HG02870 (cell line): ENCODE results near the gene MYOM1.
"Not testable (repeated sequence)": the region's sequence is repeated elsewhere in the genome, so short reads cannot be mapped to it uniquely, and the experiment has no call there.

Experiments
- ATAC-seq: cut with Tn5 transposase; IDR thresholded peaks from one replicate; pipeline ENCODE4 v1.9.1; 2021; ENCODE audit warnings: mild to moderate bottlenecking, moderate library complexity; ENCODE audit not compliant: unreplicated experiment

MYOM1 gene

GRCh38 chr18:3221496-3221895 lies 1.7 kb upstream of the MYOM1 start:
- ATAC-seq = no peak

GRCh38 chr18:3220868-3221267 lies 1.1 kb upstream of the MYOM1 start:
- ATAC-seq = not testable (repeated sequence)

- ATAC-seq = no peak
These were observed 532 bp downstream of the MYOM1 start for GRCh38 chr18:3219241-3219630.

GRCh38 chr18:3218819-3219218 lies 949 bp downstream of the MYOM1 start:
- ATAC-seq = no peak

GRCh38 chr18:3217948-3218647 lies 1.7 kb downstream of the MYOM1 start:
- ATAC-seq = no peak

GRCh38 chr18:3216987-3217386 lies 2.8 kb downstream of the MYOM1 start:
- no peak for ATAC-seq

- ATAC-seq = no peak
These were observed 4.7 kb downstream of the MYOM1 start for GRCh38 chr18:3214855-3215637.

GRCh38 chr18:3213300-3214059 lies 6.3 kb downstream of the MYOM1 start:
- ATAC-seq = no peak

- no peak for ATAC-seq
These were observed 7.1 kb downstream of the MYOM1 start for GRCh38 chr18:3212657-3213056.

- no peak for ATAC-seq
These were observed 8.4 kb downstream of the MYOM1 start for GRCh38 chr18:3211236-3211992.

GRCh38 chr18:3209859-3210569 lies 9.8 kb downstream of the MYOM1 start:
- ATAC-seq = no peak

GRCh38 chr18:3207565-3207964 lies 12.2 kb downstream of the MYOM1 start:
- no peak for ATAC-seq

- no peak for ATAC-seq
These were observed 14.5 kb downstream of the MYOM1 start for GRCh38 chr18:3205239-3205638.

GRCh38 chr18:3199942-3200645 lies 19.7 kb downstream of the MYOM1 start:
- no peak for ATAC-seq

GRCh38 chr18:3198260-3198860 lies 21.4 kb downstream of the MYOM1 start:
- not testable (repeated sequence) for ATAC-seq

GRCh38 chr18:3194947-3195612 lies 24.7 kb downstream of the MYOM1 start:
- ATAC-seq = no peak

GRCh38 chr18:3193331-3193730 lies 26.4 kb downstream of the MYOM1 start:
- no peak for ATAC-seq

- no peak for ATAC-seq
These were observed 27.0 kb downstream of the MYOM1 start for GRCh38 chr18:3192752-3193151.

- ATAC-seq = no peak
These were observed 27.5 kb downstream of the MYOM1 start for GRCh38 chr18:3192286-3192685.
